Activated naive CD8-positive, alpha-beta T cell treated with anti-CD3 and anti-CD28 coated beads for 36 hours (primary cell): ENCODE measurements around the gene MAPT. TPM values are rescaled to one million over a fixed set of nuclear protein-coding genes. Genes with fewer than 3 reads are reported as not detected.

Experiments
- DNase-seq: peaks from one replicate; pipeline ENCODE4 v3.0.0; 2021
- H3K27ac Mint-ChIP-seq: one replicate; pipeline ENCODE4 v1.8.0; 2022; ENCODE audit warnings: mild to moderate bottlenecking, moderate library complexity, mixed read lengths
- H3K27me3 Mint-ChIP-seq: one replicate; pipeline ENCODE4 v1.8.0; 2022; ENCODE audit warnings: mild to moderate bottlenecking, mixed read lengths
- H3K36me3 Mint-ChIP-seq: one replicate; pipeline ENCODE4 v1.8.0; 2021; ENCODE audit warnings: mild to moderate bottlenecking, mixed read lengths
- H3K4me1 Mint-ChIP-seq: one replicate; pipeline ENCODE4 v1.8.0; 2021; ENCODE audit warnings: mixed read lengths
- H3K4me3 Mint-ChIP-seq: one replicate; pipeline ENCODE4 v1.8.0; 2022; ENCODE audit warnings: mild to moderate bottlenecking, moderate library complexity, mixed read lengths
- H3K9me3 Mint-ChIP-seq: one replicate; pipeline ENCODE4 v1.8.0; 2022; ENCODE audit warnings: mixed read lengths
- total RNA-seq, 2 experiments: library from RNA; stranded (reverse); gene quantifications; one replicate each; pipeline ENCODE4 v1.2.3, GENCODE V29; 2021

The MAPT gene
- total RNA-seq, 2 experiments from 2014 or later: 0.68 to 0.88 TPM

GRCh38 chr17:45874151-45874550 is 20.2 kb upstream of the MAPT start:
- Mint-ChIP-seq H3K27me3 (peaks cover 5% of the 10 kb centered on the region), H3K9me3 (no peaks in the 10 kb centered on the region), H3K4me1 (peaks cover 10% of the 10 kb centered on the region), H3K36me3 (no peaks in the 10 kb centered on the region), H3K4me3 (no peak overlapping the region), H3K27ac (no peak overlapping the region)
- no peak for DNase-seq

GRCh38 chr17:45876539-45876938 is 17.8 kb upstream of the MAPT start:
- Mint-ChIP-seq H3K27ac (no peak overlapping the region), H3K27me3 (peaks cover 11% of the 10 kb centered on the region), H3K9me3 (no peaks in the 10 kb centered on the region), H3K4me1 (peaks cover 10% of the 10 kb centered on the region), H3K36me3 (no peaks in the 10 kb centered on the region), H3K4me3 (no peak overlapping the region)
- no peak for DNase-seq

- Mint-ChIP-seq H3K9me3 (no peaks in the 10 kb centered on the region), H3K4me3 (no peak overlapping the region), H3K27ac (no peak overlapping the region), H3K36me3 (no peaks in the 10 kb centered on the region), H3K27me3 (peaks cover 14% of the 10 kb centered on the region), H3K4me1 (peaks cover 7% of the 10 kb centered on the region)
- DNase-seq: no peak
These were observed 16.9 kb upstream of the MAPT start for GRCh38 chr17:45877467-45877866.

- Mint-ChIP-seq H3K4me1 (no peaks in the 10 kb centered on the region), H3K27me3 (peaks cover 10% of the 10 kb centered on the region), H3K27ac (no peak overlapping the region), H3K4me3 (no peak overlapping the region), H3K9me3 (peaks cover 2% of the 10 kb centered on the region), H3K36me3 (no peaks in the 10 kb centered on the region)
- no peak for DNase-seq
These were observed 11.3 kb upstream of the MAPT start for GRCh38 chr17:45883063-45883462.

- peaks cover under 1% of the 10 kb centered on the region for H3K27me3 Mint-ChIP-seq
- no peaks in the 10 kb centered on the region for H3K36me3 Mint-ChIP-seq
- peaks cover 8% of the 10 kb centered on the region for H3K4me1 Mint-ChIP-seq
- no peak overlapping the region for H3K27ac Mint-ChIP-seq
- no peak overlapping the region for H3K4me3 Mint-ChIP-seq
- no peak for DNase-seq
- peaks cover 2% of the 10 kb centered on the region for H3K9me3 Mint-ChIP-seq
These were observed 7.5 kb upstream of the MAPT start for GRCh38 chr17:45886852-45887251.

GRCh38 chr17:45888392-45888791 is 6.0 kb upstream of the MAPT start:
- no peak overlapping the region for H3K27ac Mint-ChIP-seq
- peaks cover 2% of the 10 kb centered on the region for H3K9me3 Mint-ChIP-seq
- H3K36me3 Mint-ChIP-seq: no peaks in the 10 kb centered on the region
- peaks cover 8% of the 10 kb centered on the region for H3K4me1 Mint-ChIP-seq
- no peak for DNase-seq
- H3K4me3 Mint-ChIP-seq: no peak overlapping the region
- peaks cover 3% of the 10 kb centered on the region for H3K27me3 Mint-ChIP-seq

GRCh38 chr17:45889579-45889978 is 4.8 kb upstream of the MAPT start:
- no peak overlapping the region for H3K4me3 Mint-ChIP-seq
- no peaks in the 10 kb centered on the region for H3K36me3 Mint-ChIP-seq
- peaks cover under 1% of the 10 kb centered on the region for H3K9me3 Mint-ChIP-seq
- peaks cover 8% of the 10 kb centered on the region for H3K27me3 Mint-ChIP-seq
- no peak overlapping the region for H3K27ac Mint-ChIP-seq
- DNase-seq: no peak
- peaks cover 8% of the 10 kb centered on the region for H3K4me1 Mint-ChIP-seq

GRCh38 chr17:45893725-45894021 is 681 bp upstream of the MAPT start:
- DNase-seq: no peak

GRCh38 chr17:45895304-45895968 is 1.1 kb downstream of the MAPT start:
- Mint-ChIP-seq H3K36me3 (no peaks in the 10 kb centered on the region), H3K27ac (no peak overlapping the region), H3K4me3 (peak overlapping the region; percentile 77), H3K4me1 (peaks cover 8% of the 10 kb centered on the region), H3K27me3 (peaks cover 61% of the 10 kb centered on the region), H3K9me3 (no peaks in the 10 kb centered on the region)
- no peak for DNase-seq

More at GRCh38 chr17:45893725-45894021, 681 bp upstream of the MAPT start:
- peak overlapping the region; percentile 66 for H3K27ac Mint-ChIP-seq
- peak overlapping the region; percentile 64 for H3K4me3 Mint-ChIP-seq
- peaks cover 44% of the 10 kb centered on the region for H3K27me3 Mint-ChIP-seq
- H3K4me1 Mint-ChIP-seq: peaks cover 11% of the 10 kb centered on the region
- H3K36me3 Mint-ChIP-seq: no peaks in the 10 kb centered on the region
- H3K9me3 Mint-ChIP-seq: no peaks in the 10 kb centered on the region

- no peak for DNase-seq
- Mint-ChIP-seq H3K4me1 (peaks cover 8% of the 10 kb centered on the region), H3K9me3 (no peaks in the 10 kb centered on the region), H3K27ac (no peak overlapping the region), H3K4me3 (peak overlapping the region; percentile 63), H3K36me3 (no peaks in the 10 kb centered on the region), H3K27me3 (peaks cover 69% of the 10 kb centered on the region)
These were observed 1.8 kb downstream of the MAPT start for GRCh38 chr17:45895969-45896785.

GRCh38 chr17:45896803-45897693 is 2.7 kb downstream of the MAPT start:
- Mint-ChIP-seq H3K27me3 (peaks cover 77% of the 10 kb centered on the region), H3K4me1 (peaks cover 8% of the 10 kb centered on the region), H3K9me3 (no peaks in the 10 kb centered on the region), H3K4me3 (no peak overlapping the region), H3K27ac (no peak overlapping the region), H3K36me3 (no peaks in the 10 kb centered on the region)
- no peak for DNase-seq

GRCh38 chr17:45900136-45900535 is 5.8 kb downstream of the MAPT start:
- Mint-ChIP-seq H3K4me3 (no peak overlapping the region), H3K27ac (no peak overlapping the region), H3K36me3 (no peaks in the 10 kb centered on the region), H3K9me3 (no peaks in the 10 kb centered on the region), H3K27me3 (peaks cover 81% of the 10 kb centered on the region), H3K4me1 (peaks cover 6% of the 10 kb centered on the region)
- no peak for DNase-seq

- peaks cover 81% of the 10 kb centered on the region for H3K27me3 Mint-ChIP-seq
- no peak overlapping the region for H3K27ac Mint-ChIP-seq
- H3K36me3 Mint-ChIP-seq: no peaks in the 10 kb centered on the region
- peaks cover 6% of the 10 kb centered on the region for H3K4me1 Mint-ChIP-seq
- H3K9me3 Mint-ChIP-seq: no peaks in the 10 kb centered on the region
- no peak overlapping the region for H3K4me3 Mint-ChIP-seq
- no peak for DNase-seq
These were observed 6.5 kb downstream of the MAPT start for GRCh38 chr17:45900723-45901415.

- Mint-ChIP-seq H3K36me3 (no peaks in the 10 kb centered on the region), H3K27ac (no peak overlapping the region), H3K9me3 (no peaks in the 10 kb centered on the region), H3K4me3 (no peak overlapping the region), H3K27me3 (peaks cover 81% of the 10 kb centered on the region), H3K4me1 (peaks cover 12% of the 10 kb centered on the region)
- DNase-seq: no peak
These were observed 8.6 kb downstream of the MAPT start for GRCh38 chr17:45902892-45903346.
